ENCODE data around the gene SLC6A20.

The SLC6A20 gene

DNA sequence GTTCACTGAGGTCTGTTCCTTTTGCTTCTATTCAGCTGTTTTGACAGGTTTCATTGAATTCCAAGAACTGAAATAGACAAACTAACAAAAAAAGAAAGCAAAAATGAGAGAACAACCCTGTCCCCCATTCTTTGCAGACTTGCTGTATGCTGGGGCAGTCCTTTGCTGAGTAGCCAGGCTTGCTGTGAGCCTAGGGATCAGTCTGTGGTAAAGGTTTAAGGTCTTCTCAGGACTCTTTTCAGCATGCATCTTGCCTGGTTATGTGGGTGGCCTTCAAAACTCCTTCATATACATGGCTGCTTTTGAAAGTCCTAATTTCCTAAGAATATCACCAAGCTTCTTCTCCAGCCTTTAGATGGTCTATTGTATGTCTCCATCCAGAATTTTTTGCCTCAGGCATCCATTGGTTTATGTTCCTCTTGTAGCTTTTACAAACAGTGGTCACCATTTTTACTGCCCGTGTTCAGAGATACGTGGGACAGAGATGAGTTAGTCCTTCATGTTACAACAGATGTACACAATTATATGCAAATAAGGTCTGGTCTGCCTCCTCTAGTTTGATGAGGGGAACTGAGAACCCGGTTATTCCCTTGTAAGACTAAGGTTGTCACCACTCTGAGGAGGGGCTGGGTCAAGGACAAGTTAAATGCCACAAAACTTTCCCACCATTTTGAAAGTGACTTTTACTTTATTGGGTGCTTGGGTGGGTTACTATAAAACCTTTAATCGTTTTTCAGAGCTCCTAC is 65.8 kb downstream of the SLC6A20 start:
- DNase-seq (ENCODE audit: low spot score) (no peak), FAIRE-seq (no peak)

DNA sequence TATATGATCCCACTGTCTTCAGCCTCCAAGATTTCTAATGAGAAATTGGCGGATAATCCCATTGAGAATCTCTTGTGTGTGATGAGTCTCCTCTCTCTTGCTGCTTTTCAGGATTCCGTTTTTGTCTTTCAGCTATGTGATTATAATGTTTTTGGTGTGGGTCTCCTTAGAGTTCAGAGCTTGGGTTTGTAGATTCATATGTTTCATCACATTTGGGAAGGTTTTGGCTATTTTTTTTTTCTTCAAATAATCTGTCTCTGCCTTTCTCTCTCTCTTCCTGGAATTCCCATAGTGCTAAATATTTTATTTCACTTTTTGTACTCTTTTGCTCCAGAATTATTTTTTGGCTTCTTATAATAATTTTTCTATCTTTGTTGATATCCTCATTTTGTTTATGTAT is 66.7 kb downstream of the SLC6A20 start:
- DNase-seq (ENCODE audit: low spot score) (no peak), FAIRE-seq (no peak)

DNA sequence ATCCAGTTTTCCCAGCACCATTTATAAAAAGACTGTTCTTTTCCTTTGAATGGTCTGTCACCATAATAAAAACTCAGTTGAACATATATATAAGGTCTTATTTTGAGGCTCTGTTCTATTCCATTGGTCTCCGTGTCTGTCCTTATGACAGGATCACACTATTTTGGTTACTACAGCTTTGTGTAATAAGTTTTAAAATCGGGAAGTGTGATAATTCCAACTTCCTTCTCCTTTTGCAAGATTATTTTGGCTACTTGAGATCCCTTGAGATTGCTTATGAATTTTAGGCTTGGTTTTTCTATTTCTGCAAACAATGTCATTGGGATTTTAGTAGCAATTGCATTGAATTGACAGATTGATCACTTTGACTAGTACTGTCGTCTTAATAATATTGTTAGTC is 71.4 kb downstream of the SLC6A20 start:
- DNase-seq (ENCODE audit: low spot score) (no peak), FAIRE-seq (no peak)

DNA sequence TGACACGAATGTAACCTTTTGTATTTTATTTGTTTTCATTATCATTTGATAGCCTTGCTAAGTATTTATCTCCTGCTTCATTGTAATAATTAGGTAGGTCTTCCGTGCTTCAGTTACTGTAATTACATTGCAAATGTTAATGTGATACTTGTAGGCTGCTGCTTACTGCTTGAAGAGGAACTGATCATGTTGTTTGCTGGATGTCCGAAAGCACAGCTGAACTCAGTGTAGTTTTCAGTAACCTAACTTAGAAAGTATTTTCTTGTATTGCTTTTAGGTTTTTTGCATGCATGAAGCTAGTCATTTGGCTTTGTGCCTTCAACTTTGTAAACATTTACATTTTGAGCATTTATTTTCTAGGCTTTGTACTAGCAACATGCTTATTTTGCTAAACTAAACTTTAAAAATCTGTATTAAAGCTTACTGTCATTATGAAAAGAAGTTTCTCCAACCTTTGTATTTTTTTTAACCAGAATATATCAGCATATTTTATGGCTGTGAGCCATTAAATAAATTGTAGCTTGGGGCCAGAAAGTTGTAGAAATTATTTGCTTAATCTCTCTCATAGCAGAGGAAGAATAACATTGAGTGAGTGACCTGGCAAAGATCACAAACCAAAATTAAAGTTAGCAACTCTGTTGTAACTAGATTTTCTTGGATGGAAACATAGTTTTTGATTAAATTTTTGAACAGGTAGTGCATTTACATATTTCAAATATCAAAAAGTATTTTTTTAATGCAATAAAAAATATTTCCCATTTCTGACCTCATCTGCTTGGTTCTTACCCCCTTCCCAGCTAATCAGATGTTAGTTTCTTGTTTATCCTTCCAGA is 76.5 kb downstream of the SLC6A20 start:
- FAIRE-seq, result no peak
- DNase-seq (ENCODE audit: low spot score), result no peak

DNA sequence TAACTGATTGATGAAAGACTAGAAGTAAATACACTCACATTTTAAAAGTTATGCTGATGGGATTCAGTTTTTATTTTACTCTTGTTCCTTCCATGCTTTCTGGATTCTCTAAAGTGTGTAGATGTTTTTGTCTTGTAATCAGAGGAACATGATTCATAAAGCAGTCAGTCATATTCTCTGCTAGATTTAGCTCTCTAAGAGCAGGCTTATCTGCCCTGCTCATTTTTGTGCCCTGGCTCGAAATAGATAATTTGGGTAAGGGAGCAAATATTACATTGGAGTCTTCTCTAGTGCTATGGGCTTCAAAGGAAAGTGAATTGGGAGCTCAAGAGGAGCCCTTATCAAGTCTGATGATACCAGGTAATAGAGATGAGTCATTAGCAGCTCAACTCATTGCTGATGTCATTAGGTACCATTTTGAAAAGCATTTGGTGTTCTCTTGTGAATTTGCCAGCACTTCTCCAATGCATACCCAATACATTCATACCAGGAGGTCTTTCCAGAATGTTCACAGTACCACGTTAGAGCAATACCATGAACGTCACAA is 79.5 kb downstream of the SLC6A20 start:
- no peak for DNase-seq (ENCODE audit: low spot score)
- FAIRE-seq, result no peak

- FAIRE-seq (no peak), DNase-seq (ENCODE audit: low spot score) (no peak)
Measured at GRCh38 chr3:45715945-45716344, 80.4 kb downstream of the SLC6A20 start.

DNA sequence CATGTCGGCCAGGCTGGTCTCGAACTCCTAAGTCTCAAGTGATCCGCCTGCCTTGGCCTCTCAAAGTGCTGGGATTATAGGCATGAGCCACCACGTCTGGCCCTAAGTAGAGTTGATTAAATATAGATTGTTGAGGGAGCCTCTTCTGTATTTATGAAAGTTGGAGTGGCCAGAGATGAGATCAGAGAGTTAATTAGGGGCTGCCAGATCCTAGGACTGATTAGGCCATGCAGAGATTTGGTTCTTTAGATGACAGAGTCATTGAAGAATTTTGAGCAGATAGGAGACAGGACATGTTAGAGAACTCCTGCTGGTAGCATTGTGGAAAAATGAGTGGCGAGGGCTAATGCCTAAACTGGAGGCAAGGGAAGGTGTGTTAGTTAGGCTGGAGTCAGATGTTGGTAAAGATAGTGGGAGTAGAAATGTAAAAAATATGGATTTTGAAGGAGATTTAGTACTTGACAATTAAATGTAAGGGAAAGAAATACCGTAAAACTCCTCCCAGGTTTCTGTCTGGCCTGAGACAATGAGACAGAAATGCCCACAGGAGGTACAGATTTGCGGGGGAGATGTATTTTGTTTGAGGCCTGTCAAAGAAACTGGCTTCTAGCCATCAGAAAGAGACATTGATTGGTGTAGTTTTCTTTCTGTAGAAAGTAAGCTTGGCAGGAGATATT is 83.8 kb downstream of the SLC6A20 start:
- DNase-seq (ENCODE audit: low spot score), result no peak
- FAIRE-seq, result no peak

DNA sequence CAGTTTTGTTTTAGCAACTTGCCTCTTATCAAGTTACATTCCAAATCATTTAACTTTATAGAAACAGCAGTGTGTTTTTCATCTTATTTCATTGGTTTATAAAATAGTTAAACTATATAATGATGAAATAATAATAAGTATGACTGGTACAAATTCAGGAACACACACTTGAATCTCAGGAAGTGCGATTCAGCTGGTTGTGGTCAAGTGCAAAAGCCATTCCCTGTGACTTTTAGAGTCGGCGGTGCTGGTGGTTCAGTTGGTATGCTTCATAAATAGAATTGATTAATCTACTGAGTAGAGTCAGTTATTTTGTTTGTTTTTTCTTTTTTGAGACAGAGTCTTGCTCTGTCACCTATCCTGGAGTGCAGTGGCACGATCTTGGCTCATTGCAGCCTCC is 84.4 kb downstream of the SLC6A20 start:
- FAIRE-seq (no peak), DNase-seq (ENCODE audit: low spot score) (no peak)

GRCh38 chr3:45705839-45706808 is 90.2 kb downstream of the SLC6A20 start:
- FAIRE-seq, result peak; percentile 21

More at GRCh38 chr3:45705839-45706808, 90.2 kb downstream of the SLC6A20 start:
- peak; percentile 33 for DNase-seq (ENCODE audit: low spot score)
